Stimulated activated CD8-positive, alpha-beta memory T cell treated with anti-CD3 and anti-CD28 coated beads, Interleukin-7, amount 100 ng/mL, for 24 hours (primary cell): ENCODE measurements around the gene SH2D3C.

ENCODE experiments used
- DNase-seq: peaks from one replicate; pipeline ENCODE4 v3.0.0-alpha.2; 2020; ENCODE audit warnings: low read depth

Gene SH2D3C

GRCh38 chr9:127717766-127718165 lies 60.7 kb downstream of the SH2D3C start:
- no peak for DNase-seq

- no peak for DNase-seq
These were observed 62.1 kb downstream of the SH2D3C start for GRCh38 chr9:127716412-127716811.

- DNase-seq, result peak; percentile 97
These were observed 62.8 kb downstream of the SH2D3C start, which contains the start of the genes PTRH1 and TTC16 for GRCh38 chr9:127715470-127716337. TSS of gene PTRH1 (minus strand) at chr9:127715663. CDS start at chr9:127715639, 24 bp downstream. TSS of gene TTC16 (plus strand) at chr9:127716079. CDS start at chr9:127716146, 67 bp downstream.

GRCh38 chr9:127714951-127715469 lies 63.5 kb downstream of the SH2D3C start:
- no peak for DNase-seq

- DNase-seq, result no peak
These were observed 64.3 kb downstream of the SH2D3C start for GRCh38 chr9:127714020-127714750.

- no peak for DNase-seq
These were observed 65.6 kb downstream of the SH2D3C start for GRCh38 chr9:127712867-127713266.

- no peak for DNase-seq
These were observed 66.1 kb downstream of the SH2D3C start for GRCh38 chr9:127712371-127712770.

- no peak for DNase-seq
These were observed 66.6 kb downstream of the SH2D3C start for GRCh38 chr9:127711831-127712274.

- DNase-seq, result no peak
These were observed 67.2 kb downstream of the SH2D3C start for GRCh38 chr9:127711226-127711701.

GRCh38 chr9:127710204-127710783 lies 68.2 kb downstream of the SH2D3C start:
- DNase-seq, result no peak

GRCh38 chr9:127708952-127709587 lies 69.4 kb downstream of the SH2D3C start:
- DNase-seq, result no peak

GRCh38 chr9:127707766-127708165 lies 70.7 kb downstream of the SH2D3C start:
- no peak for DNase-seq

- DNase-seq, result no peak
These were observed 71.6 kb downstream of the SH2D3C start, which contains the start of gene CFAP157 for GRCh38 chr9:127706836-127707241. TSS of gene CFAP157 (plus strand) at chr9:127706988. CDS start at chr9:127707032, 44 bp downstream.

GRCh38 chr9:127705577-127706379 lies 72.7 kb downstream of the SH2D3C start:
- no peak for DNase-seq

- no peak for DNase-seq
These were observed 75.0 kb downstream of the SH2D3C start for GRCh38 chr9:127703289-127703946.

GRCh38 chr9:127700594-127701255 lies 77.7 kb downstream of the SH2D3C start:
- DNase-seq, result no peak

GRCh38 chr9:127700140-127700539 lies 78.3 kb downstream of the SH2D3C start:
- DNase-seq, result no peak

- DNase-seq, result peak; percentile 66
These were observed 79.3 kb downstream of the SH2D3C start for GRCh38 chr9:127698985-127699670.

GRCh38 chr9:127698386-127698785 lies 80.1 kb downstream of the SH2D3C start:
- no peak for DNase-seq
